Femur (tissue), 1 donor: ENCODE measurements around the gene GMDS.

Source experiments
- DNase-seq: peaks from one replicate; pipeline ENCODE4 v3.0.0-alpha.2; 2017

GMDS gene

GRCh38 chr6:1787894-1788293 is 457.5 kb downstream of the GMDS start:
- peak; percentile 64 for DNase-seq

- DNase-seq: no peak
These were observed 458.7 kb downstream of the GMDS start for GRCh38 chr6:1786455-1787453.

DNA sequence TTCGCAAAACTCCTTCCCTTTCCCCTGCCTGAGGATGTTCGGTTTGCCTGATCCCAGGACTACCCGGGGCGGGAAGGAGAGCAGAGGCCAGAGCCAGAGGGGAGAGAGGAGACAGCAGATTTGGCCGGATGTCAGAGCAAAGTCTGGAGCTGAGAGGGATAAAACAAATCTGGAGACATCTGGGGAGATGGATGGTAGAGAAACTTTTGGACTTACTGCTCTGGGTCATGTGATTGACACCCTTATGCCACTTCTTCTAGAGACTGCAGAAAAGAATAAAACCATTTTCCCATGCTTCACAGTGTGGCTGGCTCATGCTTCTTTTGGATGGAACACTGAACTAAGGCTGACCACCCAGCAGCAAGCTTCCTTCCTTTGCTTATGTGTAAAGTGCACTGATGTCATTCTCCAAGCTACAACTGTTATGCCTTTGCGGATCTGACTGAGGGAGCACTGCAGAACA is 461.0 kb downstream of the GMDS start:
- no peak for DNase-seq

- DNase-seq: no peak
These were observed 463.6 kb downstream of the GMDS start for GRCh38 chr6:1781817-1782184.

- no peak for DNase-seq
These were observed 464.1 kb downstream of the GMDS start for GRCh38 chr6:1781152-1781816.

- DNase-seq: no peak
These were observed 465.0 kb downstream of the GMDS start for GRCh38 chr6:1780251-1780867.

- DNase-seq: peak; percentile 85
These were observed 466.6 kb downstream of the GMDS start for GRCh38 chr6:1778686-1779235.

- no peak for DNase-seq
These were observed 467.3 kb downstream of the GMDS start for GRCh38 chr6:1777921-1778685.

DNA sequence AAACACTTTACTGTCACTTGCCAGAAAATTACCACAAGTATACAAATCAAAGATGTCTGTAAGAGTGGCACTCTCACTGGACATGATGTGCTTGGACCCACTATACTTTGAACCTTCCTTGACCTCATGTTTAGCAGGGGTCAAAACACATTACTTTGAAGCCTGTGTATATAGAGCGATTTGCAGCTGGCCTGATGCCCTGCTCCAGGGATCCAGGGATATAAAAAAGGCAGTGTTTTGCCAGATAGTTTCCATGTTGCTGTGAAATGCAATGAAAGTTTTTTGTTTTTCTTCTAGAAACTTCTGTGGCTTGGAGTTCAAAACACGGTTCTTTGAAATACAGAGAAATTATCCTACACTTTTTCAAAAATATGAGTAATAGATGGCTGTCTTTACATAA is 470.0 kb downstream of the GMDS start:
- DNase-seq: no peak

DNA sequence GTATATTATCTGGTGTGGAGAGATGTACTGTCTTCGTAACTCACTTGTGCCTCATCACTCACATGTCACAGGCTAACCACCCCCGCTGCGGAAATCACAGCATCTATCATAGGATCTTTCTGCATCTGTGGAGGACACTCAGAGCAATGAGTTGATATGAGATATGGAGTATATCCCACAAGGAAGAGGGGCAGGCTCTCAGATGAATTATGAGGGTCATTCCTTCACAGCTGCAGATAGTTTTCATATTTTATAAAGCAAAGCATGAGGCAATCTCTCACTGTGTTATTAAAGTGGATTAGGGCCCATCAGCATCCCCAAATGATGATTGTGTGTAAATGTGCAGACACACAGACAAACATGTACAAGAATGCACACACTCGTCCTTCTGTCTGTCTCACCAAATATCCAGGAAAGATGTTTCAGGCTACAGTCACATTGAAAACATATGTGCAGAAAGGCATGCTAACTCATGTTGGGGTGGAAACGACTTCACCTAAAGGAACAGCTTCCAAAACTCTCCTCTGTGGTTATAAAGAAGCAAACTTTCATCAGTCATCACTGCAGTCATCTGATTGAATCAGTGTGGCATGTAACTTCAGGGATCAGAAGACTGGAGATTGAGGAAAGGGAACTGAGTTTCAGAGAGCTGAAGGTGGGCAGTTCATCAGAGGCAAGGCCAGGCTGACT is 471.0 kb downstream of the GMDS start:
- no peak for DNase-seq

DNA sequence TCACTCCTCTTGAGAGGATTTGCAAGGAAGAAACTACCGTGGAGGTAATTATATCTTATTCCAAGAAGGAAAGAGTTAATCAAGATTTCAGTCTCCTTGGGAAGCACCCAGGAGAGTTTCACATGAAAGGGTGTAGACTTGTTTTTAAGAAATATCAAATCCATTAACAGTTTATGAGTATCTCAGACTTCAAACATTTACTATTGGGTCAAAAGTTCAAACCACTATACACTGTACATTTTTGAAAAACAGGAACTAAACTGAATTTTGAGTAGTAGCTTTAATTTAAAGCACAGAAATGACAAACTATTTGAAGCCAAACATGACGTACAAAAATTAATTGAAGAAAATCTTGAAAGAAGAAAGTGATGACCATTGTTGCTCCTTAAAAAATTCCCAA is 471.7 kb downstream of the GMDS start:
- no peak for DNase-seq

GRCh38 chr6:1770968-1771723 is 474.3 kb downstream of the GMDS start:
- DNase-seq: no peak

- peak; percentile 52 for DNase-seq
These were observed 475.0 kb downstream of the GMDS start for GRCh38 chr6:1770435-1770843.

- DNase-seq: no peak
These were observed 477.7 kb downstream of the GMDS start for GRCh38 chr6:1767481-1768246.

DNA sequence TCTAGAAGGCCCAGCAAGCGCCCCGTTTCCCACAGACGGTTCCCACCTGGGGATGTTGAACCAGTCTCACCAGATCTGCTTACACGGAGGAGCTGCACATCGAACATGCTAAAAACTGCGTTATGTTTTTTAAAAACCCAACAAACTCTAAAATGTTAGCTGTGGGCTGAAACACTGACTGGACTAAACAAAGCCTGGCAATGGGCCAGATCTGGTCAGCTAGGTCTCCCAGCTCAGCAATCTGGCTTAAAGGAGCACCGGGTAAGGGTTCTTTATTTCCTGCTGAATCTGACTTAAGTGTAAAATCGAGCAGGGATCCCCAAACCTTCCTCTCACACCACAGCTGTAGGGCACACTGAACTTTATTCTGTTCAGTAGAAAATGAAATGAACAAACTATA is 478.8 kb downstream of the GMDS start:
- DNase-seq: peak; percentile 46

DNA sequence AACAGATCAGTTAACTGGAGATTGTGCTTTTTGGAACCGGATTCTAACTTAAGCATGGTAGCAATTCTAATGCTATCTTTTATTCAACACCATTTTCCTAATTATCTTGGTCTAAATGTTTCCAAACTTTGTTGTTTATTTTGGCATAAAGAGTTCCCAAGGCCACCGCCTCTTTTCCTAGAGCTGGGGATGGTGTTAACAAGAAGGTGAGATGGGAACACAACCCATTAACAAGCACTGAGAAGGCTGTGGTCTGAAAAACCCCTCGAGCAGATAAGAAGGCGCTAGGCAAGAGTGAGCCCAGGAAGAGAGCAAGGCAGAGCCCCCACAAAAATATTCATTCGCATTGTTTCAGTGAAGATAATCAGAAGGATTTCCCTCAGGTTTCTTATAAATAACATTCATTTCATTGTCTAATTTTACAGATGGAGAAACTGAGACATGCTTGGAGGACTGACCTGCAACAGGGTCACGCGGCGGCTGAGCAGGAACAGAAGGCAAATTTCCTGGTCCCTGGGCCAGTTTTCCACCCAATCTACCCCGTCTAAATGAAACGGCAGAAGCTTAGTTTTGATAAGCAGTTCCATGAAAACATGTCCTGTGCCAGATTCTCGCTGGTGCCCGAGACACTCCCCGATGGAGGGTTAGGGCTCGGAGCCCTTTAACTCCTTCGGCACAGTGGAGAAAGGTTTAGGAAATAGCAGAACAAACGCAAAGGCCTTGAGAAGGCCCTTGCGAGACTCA is 480.1 kb downstream of the GMDS start:
- DNase-seq: no peak

DNA sequence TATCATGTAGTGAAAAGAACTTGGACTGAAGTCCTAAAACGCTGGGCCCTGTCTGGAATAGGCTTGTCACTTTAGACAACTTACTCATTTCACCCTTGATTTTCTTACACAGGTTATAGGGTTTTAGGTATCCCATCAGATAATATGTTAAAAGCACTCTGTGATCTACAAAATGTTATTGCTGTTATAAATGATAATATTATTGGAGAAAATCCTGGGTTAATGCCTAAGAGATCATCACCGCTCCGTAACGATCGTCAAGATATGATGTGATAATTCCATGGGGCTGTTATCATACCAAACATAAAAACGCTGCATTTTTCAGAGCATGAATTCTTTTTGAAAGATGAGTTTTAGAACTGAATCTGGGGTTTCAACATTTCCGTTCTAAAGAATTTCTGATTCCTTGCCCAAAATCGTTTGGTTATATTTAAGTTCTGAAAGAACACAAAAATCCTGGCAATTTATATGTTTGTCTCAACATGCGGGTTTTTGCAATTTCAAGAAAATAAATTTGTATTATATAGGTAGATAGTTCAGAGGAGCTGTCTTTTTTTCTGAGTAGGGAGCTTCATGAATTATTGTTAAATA is 480.9 kb downstream of the GMDS start:
- no peak for DNase-seq

DNA sequence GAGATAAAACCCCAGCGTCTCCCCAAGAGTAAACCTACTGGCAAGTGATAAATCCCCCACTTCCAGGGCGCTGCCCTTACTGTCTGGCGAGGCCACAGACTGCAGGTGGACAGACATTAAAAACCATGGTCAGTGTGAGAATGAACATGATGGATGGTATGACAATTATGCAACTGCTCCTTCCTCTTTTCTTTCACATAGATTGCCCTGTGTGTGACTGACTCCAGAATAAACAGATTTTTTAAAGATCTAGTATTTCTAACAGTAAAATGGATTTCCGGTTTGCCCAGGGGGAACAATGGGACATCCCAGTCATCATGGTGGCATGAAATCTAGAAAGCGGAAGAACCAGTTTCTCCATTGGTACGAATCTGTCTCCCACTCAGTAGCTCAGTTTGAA is 482.0 kb downstream of the GMDS start:
- no peak for DNase-seq

DNA sequence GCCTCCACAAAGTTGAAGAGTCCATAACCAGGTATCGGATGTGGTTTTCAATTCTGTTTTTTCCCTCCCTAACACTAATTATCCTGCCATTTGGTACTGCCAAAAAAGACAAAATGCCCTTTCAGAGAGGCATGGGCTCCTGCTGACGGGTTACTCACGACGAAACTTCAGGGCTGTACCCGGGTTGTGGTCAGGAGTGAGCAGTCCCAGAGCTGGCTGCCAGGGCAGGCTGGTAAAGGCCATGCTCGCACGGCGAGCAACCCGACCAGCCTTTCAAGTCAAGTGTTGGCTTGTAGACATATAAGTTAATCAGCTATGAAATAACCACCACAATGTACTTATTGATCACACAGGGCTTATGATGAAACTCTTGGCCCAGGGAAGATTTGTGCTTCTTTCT is 483.2 kb downstream of the GMDS start:
- DNase-seq: no peak
